ENCODE results near the gene WWOX.

WWOX gene

GRCh38 chr16:79175286-79176057 is 1076.0 kb downstream of the WWOX start:
- DNase-seq, result no peak

GRCh38 chr16:79177018-79177417 is 1077.6 kb downstream of the WWOX start:
- DNase-seq (no peak), ATAC-seq (no peak)
- Mint-ChIP-seq H3K4me1 (peaks cover 10% of the 10 kb centered on the region), H3K27ac (no peak overlapping the region), H3K27me3 (peaks cover 9% of the 10 kb centered on the region), H3K9me3 (peaks cover 25 to 52% of the 10 kb centered on the region in 2 donors), H3K4me3 (no peak overlapping the region)

More at GRCh38 chr16:79175286-79176057, 1076.0 kb downstream of the WWOX start:
- ATAC-seq, result no peak
- H3K9me3 Mint-ChIP-seq, result peaks cover 15 to 38% of the 10 kb centered on the region in 2 donors
- H3K4me1 Mint-ChIP-seq, result peaks cover 10% of the 10 kb centered on the region
- H3K4me3 Mint-ChIP-seq, result no peak overlapping the region
- no peak overlapping the region for H3K27ac Mint-ChIP-seq
- H3K27me3 Mint-ChIP-seq, result peaks cover 9% of the 10 kb centered on the region

GRCh38 chr16:79181419-79181818 is 1082.0 kb downstream of the WWOX start:
- Mint-ChIP-seq H3K4me1 (peaks cover 11% of the 10 kb centered on the region), H3K27me3 (peaks cover 22% of the 10 kb centered on the region), H3K27ac (no peak overlapping the region), H3K9me3 (peaks cover 19 to 40% of the 10 kb centered on the region in 2 donors), H3K4me3 (no peak overlapping the region)
- ATAC-seq (no peak), DNase-seq (no peak)

GRCh38 chr16:79182616-79183015 is 1083.2 kb downstream of the WWOX start:
- H3K27ac Mint-ChIP-seq, result no peak overlapping the region
- H3K4me3 Mint-ChIP-seq, result no peak overlapping the region
- H3K9me3 Mint-ChIP-seq, result peaks cover 17 to 29% of the 10 kb centered on the region in 2 donors
- no peak for DNase-seq
- no peak for ATAC-seq
- peaks cover 11% of the 10 kb centered on the region for H3K4me1 Mint-ChIP-seq
- peaks cover 15% of the 10 kb centered on the region for H3K27me3 Mint-ChIP-seq

GRCh38 chr16:79183571-79183970 is 1084.1 kb downstream of the WWOX start:
- ATAC-seq, result no peak
- Mint-ChIP-seq H3K27me3 (peaks cover 23% of the 10 kb centered on the region), H3K27ac (no peak overlapping the region), H3K9me3 (peaks cover 26 to 37% of the 10 kb centered on the region in 2 donors), H3K4me3 (no peak overlapping the region), H3K4me1 (peaks cover 11% of the 10 kb centered on the region)
- no peak for DNase-seq

- DNase-seq (no peak), ATAC-seq (no peak)
- Mint-ChIP-seq H3K27me3 (peaks cover 24% of the 10 kb centered on the region), H3K9me3 (peaks cover 27 to 34% of the 10 kb centered on the region in 2 donors), H3K4me1 (peaks cover 11% of the 10 kb centered on the region), H3K27ac (no peak overlapping the region), H3K4me3 (no peak overlapping the region)
Observed at GRCh38 chr16:79184464-79185030, 1085.1 kb downstream of the WWOX start.

GRCh38 chr16:79185711-79186110 is 1086.3 kb downstream of the WWOX start:
- Mint-ChIP-seq H3K27ac (no peak overlapping the region), H3K4me1 (peaks cover 11% of the 10 kb centered on the region), H3K27me3 (peaks cover 24% of the 10 kb centered on the region), H3K4me3 (no peak overlapping the region), H3K9me3 (peaks cover 22% of the 10 kb centered on the region in 2 donors)
- ATAC-seq (no peak), DNase-seq (no peak)

- no peak for ATAC-seq
- Mint-ChIP-seq H3K4me1 (peaks cover 11% of the 10 kb centered on the region), H3K9me3 (peaks cover 18% of the 10 kb centered on the region in 2 donors), H3K27me3 (peaks cover 24% of the 10 kb centered on the region), H3K4me3 (no peak overlapping the region), H3K27ac (no peak overlapping the region)
- no peak for DNase-seq
Observed at GRCh38 chr16:79186196-79186595, 1086.7 kb downstream of the WWOX start.

- DNase-seq (no peak), ATAC-seq (no peak)
- peaks cover 24% of the 10 kb centered on the region for H3K27me3 Mint-ChIP-seq
- H3K9me3 Mint-ChIP-seq, result peaks cover 10 to 11% of the 10 kb centered on the region in 2 donors
- peaks cover 11% of the 10 kb centered on the region for H3K4me1 Mint-ChIP-seq
- H3K27ac Mint-ChIP-seq, result no peak overlapping the region
- no peak overlapping the region for H3K4me3 Mint-ChIP-seq
Observed at GRCh38 chr16:79188115-79188738, 1088.8 kb downstream of the WWOX start.

- peaks cover 21% of the 10 kb centered on the region for H3K27me3 Mint-ChIP-seq
- H3K4me1 Mint-ChIP-seq, result peaks cover 11% of the 10 kb centered on the region
- H3K9me3 Mint-ChIP-seq, result peaks cover 10 to 11% of the 10 kb centered on the region in 2 donors
- no peak overlapping the region for H3K27ac Mint-ChIP-seq
- DNase-seq (no peak), ATAC-seq (no peak)
- H3K4me3 Mint-ChIP-seq, result no peak overlapping the region
Observed at GRCh38 chr16:79188739-79189122, 1089.3 kb downstream of the WWOX start.

GRCh38 chr16:79190542-79190941 is 1091.1 kb downstream of the WWOX start:
- ATAC-seq (no peak), DNase-seq (no peak)
- Mint-ChIP-seq H3K4me1 (peaks cover 1% of the 10 kb centered on the region), H3K27me3 (peaks cover 19% of the 10 kb centered on the region), H3K27ac (no peak overlapping the region), H3K9me3 (peaks cover 10 to 11% of the 10 kb centered on the region in 2 donors), H3K4me3 (no peak overlapping the region)

GRCh38 chr16:79191933-79192332 is 1092.5 kb downstream of the WWOX start:
- Mint-ChIP-seq H3K4me3 (no peak overlapping the region), H3K4me1 (no peaks in the 10 kb centered on the region), H3K27ac (no peak overlapping the region), H3K9me3 (peaks cover 10 to 11% of the 10 kb centered on the region in 2 donors), H3K27me3 (peaks cover 19% of the 10 kb centered on the region)
- DNase-seq, result no peak
- no peak for ATAC-seq

GRCh38 chr16:79192904-79193303 is 1093.5 kb downstream of the WWOX start:
- no peaks in the 10 kb centered on the region for H3K4me1 Mint-ChIP-seq
- DNase-seq (no peak), ATAC-seq (no peak)
- peaks cover 16% of the 10 kb centered on the region for H3K27me3 Mint-ChIP-seq
- H3K9me3 Mint-ChIP-seq, result peaks cover 8% of the 10 kb centered on the region in 2 donors
- no peak overlapping the region for H3K27ac Mint-ChIP-seq
- H3K4me3 Mint-ChIP-seq, result no peak overlapping the region

- ATAC-seq, result no peak
- no peak for DNase-seq
- Mint-ChIP-seq H3K27me3 (peaks cover 8% of the 10 kb centered on the region), H3K27ac (no peak overlapping the region), H3K9me3 (no peaks in the 10 kb centered on the region), H3K4me1 (no peaks in the 10 kb centered on the region), H3K4me3 (no peak overlapping the region)
Observed at GRCh38 chr16:79194291-79194690, 1094.8 kb downstream of the WWOX start.

GRCh38 chr16:79195938-79196337 is 1096.5 kb downstream of the WWOX start:
- Mint-ChIP-seq H3K27me3 (peaks cover 8% of the 10 kb centered on the region), H3K27ac (no peak overlapping the region), H3K9me3 (peaks cover 0 to 6% of the 10 kb centered on the region in 2 donors), H3K4me1 (no peaks in the 10 kb centered on the region), H3K4me3 (no peak overlapping the region)
- ATAC-seq, result no peak
- no peak for DNase-seq

- Mint-ChIP-seq H3K27me3 (no peaks in the 10 kb centered on the region), H3K4me3 (no peak overlapping the region), H3K4me1 (no peaks in the 10 kb centered on the region), H3K9me3 (peaks cover 0 to 6% of the 10 kb centered on the region in 2 donors), H3K27ac (no peak overlapping the region)
- no peak for ATAC-seq
- DNase-seq, result no peak
Observed at GRCh38 chr16:79201436-79201835, 1102.0 kb downstream of the WWOX start.

All from stimulated activated naive CD8-positive, alpha-beta T cell treated with anti-CD3 and anti-CD28 coated beads, Interleukin-15, amount 100 ng/mL, for 72 hours (primary cell).